AG08396 (cell line): ENCODE results near the gene CRB1.

Experiments used
- DNase-seq: peaks from one replicate; pipeline ENCODE4 v3.0.0; 2012; ENCODE audit warnings: low spot score, mixed read lengths

CRB1 gene

DNA sequence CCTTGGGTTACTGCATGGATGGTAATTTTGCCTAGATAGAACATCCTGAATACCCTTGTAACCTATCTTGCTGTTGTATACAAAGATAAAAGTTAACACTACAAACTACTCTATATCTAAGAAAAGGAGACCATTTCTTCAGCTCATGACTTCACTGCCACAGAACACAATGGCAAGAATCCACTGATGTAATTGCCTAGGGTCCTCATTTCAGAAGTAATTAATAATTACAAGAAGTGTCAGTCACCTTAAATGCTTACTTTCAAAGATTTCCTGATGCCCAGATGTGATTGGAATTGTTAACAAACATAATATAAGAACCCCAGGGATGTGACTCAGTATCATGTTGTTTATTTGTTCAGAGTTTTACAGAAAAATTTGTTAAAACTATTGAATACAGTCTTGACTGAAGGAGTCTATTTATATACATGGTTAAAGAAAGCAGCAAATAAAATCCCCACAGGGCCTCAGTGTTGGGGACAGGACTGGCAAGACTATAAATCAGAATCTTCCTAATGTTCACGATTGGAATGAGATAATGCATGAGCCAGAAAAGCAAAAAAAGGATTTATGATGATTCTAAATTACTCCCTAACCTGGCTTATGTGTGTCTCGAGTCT lies 83.9 kb downstream of the CRB1 start:
- peak; percentile 11 for DNase-seq

DNA sequence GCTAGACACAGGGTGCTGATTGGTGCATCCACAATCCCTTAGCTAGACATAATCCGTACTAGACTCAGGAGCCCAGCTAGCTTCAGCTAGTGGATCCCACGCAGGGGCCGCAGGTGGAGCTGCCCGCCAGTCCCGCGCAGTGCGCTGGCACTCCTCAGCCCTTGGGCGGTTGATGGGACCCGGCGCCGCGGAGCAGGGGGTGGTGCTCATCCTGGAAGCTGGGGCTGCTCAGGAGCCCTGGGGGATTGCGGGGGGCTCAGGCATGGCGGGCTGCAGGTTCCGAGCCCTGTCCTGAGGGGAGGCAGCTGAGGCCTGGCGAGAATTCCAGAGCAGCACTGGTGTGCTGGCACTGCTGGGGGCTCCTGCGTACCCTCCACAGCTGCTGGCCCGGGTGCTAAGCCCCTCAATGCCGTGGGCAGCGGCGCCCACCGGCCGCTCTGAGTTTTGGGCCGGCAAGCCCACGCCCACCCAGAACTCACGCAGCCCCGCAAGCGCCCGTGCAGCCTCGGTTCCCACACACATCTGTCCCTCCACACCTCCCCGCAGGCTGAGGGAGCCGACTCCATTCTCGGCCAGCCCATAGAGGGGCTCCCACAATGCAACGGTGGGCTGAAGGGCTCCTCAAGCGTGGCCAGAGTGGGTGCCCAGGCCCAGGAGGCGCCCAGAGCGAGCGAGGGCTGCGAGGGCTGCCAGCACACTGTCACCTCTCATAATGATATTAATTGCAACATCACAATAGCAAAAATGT lies 87.4 kb downstream of the CRB1 start:
- no peak for DNase-seq

DNA sequence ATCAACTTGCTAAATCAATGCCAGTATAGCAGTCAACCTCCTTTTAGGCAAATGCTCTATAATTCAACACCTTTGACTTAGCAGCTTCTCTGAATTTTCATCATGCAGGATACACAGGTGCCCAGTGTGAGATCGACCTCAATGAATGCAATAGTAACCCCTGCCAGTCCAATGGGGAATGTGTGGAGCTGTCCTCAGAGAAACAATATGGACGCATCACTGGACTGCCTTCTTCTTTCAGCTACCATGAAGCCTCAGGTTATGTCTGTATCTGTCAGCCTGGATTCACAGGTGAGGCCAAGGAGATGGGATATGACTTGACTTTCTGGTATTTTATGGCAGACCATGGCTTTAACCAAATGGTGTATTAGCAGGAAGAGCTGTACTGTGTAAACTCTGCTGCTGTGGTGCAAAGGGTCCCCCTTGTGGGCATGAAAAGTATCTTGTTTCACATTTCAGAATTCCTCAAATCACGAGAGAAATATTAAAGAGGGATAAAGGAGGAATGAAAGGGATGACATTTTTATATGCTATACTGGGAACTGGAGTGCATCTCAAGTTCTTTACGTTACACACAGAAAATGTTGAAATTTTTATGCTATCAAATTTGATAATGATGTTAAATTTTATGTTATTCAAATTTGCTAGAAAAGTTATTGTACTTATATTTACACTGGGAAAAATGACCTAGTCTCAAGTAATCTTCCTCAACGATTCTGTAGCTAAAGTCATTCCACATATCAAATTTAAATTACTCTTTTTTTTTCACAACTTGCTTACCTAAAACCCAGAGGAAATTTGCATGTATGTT lies 88.9 kb downstream of the CRB1 start:
- peak; percentile 56 for DNase-seq

DNA sequence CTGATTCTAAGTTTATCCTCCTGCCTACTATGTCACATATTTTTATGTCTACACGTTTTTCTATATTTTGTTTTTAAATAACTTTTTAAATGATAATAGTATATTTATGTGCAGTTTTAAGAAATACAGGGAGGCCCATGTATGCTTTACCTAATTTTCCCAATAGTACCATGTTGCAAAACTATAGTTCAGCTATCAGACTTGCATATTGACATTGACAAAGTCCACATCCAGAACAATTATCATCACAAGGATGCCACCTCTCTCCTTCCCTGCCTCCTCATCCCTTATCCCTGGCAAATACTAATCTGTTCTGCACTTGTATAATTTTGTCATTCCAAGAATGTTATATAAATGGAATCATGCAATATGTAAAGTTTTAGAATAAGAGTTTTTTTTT lies 90.9 kb downstream of the CRB1 start:
- DNase-seq, result no peak

DNA sequence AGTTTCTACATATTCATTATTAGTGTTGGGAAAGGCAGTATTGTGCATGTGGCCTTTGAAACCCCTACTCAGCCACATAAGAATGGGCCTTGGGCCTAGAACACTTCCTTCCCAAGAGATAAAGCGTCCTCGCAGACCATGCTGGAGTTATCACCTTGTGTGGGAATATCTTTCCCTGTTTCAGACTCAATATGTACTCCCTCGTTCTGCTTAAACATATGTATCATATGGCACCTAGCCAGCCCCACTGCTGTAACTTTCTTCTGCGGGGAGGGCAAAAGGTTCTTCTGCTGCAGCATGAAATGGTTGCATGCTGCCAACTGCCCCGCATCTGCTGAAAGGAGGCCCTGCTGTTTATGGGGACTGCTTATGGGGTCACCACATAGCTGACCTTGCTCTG lies 92.0 kb downstream of the CRB1 start:
- DNase-seq, result no peak

DNA sequence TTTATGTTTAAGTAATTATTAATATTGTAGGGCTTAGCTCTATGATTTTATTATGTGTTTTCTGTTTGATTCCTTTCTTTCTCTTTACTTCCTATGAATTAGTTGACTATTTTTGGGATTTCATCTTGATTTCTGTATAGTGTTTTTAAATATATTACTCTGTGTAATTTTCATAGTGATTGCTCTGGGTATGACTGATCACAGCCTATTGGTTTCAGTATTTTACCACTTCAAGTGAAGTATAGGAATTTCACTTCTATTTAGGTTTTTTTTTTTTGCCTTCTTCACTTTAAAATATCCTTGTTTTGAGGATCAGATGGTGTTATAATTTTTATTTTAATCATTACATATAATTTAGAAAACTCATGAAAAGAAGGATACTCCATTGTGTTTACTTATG lies 94.8 kb downstream of the CRB1 start:
- DNase-seq, result no peak

DNA sequence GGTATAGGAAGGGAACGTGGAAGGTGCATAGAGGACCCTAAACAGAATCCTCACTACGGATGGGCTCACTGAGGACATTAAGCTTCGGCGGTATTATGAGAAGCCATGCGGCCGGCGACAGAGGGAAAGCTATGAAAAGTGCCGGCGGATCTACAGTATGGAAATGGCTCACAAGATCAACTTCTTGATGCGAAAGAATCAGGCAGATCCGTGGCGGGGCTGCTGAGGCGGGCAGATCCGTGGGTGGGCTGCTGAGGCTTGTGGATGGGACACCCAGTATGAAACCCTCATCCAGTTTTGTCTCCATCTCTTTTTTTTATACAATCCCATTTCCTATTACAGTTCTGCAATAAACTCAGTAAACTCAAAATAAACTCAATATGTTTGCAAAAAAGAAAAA lies 95.8 kb downstream of the CRB1 start:
- no peak for DNase-seq

DNA sequence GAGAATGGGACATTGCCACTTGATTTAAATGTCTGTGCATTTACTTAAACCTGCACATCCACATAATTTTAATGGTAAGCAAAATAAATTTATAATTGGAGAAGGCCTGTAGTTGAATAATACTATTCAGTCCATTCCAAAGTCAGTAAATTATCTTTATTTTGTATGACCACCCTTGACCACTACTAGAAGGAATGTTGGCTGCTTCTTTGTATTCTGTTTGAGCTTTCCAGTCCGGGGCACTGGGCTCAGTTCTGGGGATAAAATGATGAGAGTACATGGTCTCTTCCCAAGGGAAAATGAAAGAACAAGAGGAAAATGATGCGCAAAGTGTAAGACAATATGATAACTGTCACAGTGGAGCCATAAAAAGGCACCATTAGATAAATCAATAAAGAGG lies 98.9 kb downstream of the CRB1 start:
- no peak for DNase-seq

DNA sequence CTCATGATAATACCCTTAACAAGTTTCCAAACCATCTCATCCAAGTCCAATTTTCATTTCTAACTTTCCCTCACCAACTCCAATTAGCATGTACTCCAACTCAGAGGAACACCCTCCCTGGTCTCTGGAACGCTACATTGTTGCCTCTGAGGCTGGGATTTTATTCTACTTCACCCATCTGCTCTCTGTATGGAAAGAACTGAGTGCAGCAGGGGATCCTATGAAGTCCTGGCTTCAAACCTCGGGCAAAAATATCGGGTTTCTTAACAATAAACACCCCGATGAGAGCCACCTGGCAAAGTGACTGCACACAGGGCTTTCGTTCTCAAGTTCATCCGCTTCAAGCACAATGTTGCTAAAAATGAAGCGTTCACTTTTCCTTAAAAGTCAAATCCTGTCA lies 99.6 kb downstream of the CRB1 start:
- DNase-seq, result no peak

DNA sequence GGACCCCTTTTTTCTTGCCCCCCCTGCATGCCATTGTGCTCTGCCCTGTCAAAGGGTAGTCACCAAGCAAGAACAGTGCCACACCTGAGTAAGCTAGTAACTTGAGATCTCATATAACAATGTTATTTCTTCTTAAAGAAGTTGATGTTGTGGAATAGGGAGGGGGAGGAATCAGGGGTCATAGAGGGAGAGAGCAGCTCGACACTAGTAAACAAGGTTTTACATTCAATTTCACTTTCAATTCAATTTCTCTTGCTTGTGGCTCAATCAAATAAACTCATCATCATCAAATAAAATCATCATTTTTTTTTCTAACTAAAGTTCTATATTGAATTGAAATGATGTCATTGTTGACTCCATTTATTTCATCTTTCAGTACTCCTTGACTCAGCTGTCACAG lies 106.4 kb downstream of the CRB1 start:
- no peak for DNase-seq

DNA sequence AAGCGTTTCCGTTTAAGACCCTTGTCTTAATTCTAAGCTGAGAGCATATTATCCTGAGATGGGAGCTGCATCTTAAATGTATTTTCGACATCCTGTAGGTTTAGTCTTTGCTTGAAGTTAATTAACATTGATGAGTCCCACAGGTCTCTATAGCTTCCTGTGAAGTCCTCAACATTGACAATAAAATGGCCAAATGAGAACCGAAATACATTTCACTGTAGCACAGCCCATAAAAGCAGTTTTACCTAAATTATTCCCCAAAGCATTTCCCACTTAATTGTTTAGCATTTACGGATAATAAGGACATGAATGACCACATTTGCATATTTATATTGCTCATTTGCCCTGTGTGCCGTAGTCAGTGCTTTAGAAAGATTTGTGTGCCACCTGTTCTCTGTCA lies 116.4 kb downstream of the CRB1 start:
- no peak for DNase-seq

DNA sequence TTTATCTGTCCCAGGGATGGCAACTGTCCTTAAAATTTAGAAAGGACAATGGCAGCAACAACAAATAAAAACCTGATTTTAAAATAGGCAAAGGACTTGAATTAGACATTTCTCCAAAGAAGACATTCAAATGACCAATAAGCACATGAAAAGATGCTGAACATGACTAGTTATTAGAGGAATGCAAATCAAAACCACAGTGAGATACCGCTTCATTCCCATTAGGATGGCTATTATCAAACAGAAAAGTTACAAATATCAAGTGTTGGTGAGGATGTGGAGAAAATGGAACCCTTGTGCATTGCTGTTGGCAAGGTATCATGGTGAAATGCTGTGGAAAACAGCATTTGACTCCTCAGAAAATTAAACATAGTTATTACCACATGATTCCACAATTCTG lies 120.7 kb downstream of the CRB1 start:
- DNase-seq, result no peak

DNA sequence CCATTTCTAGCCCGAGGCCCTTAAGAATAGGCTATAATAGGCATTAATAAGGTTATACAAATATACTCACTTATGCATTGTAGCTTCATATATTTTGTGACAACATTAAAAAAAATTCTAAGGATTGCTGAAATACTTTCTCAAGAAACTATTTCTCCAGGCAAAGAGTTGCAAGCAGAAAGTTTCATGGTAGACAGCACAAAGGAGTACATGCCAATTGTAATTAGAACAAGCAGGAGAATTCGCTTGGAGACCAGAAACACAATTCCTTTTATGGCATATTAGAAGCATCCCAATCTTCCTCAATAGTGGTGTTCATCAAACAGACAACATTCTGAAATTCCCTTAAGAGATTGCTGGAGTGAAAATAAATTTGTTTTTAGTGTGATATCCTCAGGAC lies 122.8 kb downstream of the CRB1 start:
- no peak for DNase-seq

DNA sequence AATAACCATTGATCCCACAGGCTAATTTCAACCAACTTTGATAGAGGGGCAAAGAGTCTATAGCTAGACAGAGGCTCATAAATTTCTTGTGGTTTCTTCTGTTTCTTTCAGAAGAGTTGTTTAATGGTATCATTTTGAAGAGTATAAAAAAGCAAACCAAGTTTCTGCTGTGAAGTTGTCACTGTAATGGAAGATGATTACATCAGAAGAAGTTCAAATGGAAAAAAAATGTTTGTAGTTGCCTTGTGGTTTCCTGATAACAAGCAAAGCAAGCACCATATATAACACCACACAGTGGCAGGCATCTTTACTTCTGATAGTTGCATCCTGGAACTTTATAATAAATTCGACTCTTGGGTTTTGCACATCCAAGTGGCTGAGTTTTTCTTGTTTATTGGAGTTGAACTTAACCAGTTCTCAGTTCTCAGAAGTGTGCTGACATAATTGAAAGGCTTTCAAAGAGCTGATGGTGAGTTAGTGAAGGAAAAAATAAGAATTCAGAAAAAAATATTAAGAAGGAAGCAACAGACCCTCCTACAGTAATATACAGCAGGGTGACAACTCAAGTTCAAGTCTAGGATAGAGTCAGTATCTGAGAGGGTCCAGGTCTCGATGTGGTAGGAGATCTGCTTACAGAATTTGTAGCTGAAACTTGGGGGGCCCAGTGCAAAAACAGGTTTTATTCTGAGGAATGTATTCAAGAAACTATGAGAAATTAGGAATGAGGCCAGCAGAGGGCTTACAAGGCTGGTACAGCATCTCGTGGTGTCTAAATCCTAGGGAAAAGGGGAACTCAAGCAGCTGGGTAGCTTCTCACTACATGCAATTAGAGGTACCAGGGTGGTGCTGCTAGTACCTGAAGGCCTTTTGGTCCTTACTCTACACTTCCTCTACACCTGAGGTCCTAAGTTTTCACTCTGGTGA lies 123.5 kb downstream of the CRB1 start:
- DNase-seq, result no peak

DNA sequence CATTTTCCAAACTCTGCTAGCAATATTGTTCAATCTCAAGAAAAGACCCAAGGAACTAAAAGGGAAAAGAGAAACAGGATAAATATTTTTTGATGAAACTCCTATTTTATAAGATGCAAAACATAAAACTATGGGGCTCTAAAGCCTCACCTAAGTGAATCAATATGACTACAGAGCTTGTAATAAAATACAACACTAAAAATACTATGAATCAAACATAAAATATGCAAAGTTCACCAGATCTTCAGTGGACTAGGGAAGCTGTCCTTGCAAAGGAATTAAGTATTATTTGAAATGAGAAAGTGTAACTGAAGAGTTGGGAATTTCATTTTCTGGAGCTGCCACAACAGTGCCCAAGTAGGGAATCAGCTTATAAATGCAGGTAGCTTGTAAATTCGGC lies 124.5 kb downstream of the CRB1 start:
- DNase-seq, result no peak

DNA sequence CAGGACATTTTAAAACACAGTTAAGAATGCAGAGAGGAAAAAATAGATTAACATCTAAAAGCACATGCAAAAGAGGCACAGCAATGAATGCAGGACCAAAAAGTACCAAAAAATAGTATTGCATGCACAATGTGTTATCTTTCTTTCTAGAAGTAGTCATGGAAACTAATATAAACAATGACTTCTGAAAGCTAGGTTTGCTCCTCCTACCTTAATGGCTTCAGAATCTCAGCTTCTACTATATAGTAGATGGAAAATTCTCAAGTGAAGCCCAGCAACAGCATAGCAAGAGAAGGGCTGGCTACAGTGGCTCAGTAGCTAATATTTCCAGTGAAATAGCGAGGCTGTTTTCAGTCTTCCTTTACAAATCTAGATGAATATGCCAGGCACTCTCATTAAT lies 125.1 kb downstream of the CRB1 start:
- no peak for DNase-seq

DNA sequence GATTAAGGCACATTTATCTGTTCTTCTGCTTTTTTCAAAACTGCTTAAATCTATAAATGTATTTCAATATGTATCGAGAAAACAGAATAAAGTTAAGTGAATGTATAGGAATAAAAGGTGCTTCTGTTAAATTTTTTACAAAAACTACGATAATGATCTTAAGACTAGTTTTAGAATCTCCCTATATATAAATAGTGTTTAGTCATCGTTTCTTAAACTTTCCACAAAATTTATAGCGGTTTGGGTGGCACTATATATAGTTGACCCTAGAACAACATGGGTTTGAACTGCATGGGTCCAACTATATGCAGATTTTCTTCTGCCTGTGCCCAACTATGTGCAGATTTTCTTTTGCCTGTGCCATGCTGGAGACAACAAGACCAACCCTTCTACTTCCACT lies 125.7 kb downstream of the CRB1 start:
- DNase-seq, result no peak

DNA sequence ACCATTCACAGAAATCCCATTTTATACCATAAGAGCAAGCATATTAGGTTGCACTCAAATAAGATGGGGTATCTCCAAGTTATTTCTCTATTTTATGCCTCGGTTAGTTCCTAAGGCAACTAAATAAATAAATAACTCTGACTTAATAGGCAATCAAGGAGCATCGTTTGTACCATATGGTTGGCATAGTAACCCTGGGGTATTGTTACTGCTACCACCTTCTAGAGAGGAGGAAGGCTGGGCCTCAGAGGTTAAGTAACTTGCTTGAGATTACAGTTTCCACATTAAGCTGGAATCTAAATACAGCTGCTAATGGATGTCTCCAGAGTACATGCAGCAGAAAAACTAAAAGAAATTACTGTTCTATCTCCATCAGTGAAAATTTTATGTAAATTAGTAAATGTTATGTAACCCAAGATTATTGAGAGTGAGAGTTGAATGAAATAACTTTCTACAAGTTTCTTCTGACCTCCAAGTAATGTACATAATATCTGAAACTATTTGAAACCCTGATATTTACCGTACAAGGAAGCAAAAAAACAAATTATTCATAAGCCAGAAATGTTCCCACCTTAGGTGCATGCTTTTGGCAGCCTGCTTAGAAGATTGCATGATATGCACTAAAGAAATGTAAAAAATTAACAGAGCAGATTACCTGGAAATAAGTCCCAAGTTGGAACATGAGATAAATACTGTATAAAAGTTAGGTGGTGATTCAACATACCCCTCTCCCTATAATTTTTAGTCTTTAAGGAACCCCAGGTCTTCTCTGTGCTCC lies 127.0 kb downstream of the CRB1 start:
- DNase-seq, result no peak

DNA sequence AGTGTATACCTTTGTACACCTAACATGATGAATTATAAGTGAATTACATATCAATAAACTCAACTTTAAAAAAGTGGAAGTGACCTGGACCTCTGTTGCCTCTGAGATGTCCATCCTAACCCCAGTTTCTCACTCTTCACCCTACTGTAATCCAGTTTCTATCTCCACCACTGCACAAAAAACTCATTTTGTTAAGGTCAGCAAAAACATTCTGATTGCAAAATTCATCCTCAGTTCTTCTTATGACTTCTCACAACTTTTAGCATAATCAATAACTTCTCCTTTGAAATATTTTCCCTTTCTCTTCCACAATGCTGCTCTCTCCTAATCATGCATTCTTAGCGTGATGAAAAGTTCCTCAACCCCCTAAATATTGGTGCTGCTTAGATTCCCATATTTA lies 129.8 kb downstream of the CRB1 start:
- no peak for DNase-seq

DNA sequence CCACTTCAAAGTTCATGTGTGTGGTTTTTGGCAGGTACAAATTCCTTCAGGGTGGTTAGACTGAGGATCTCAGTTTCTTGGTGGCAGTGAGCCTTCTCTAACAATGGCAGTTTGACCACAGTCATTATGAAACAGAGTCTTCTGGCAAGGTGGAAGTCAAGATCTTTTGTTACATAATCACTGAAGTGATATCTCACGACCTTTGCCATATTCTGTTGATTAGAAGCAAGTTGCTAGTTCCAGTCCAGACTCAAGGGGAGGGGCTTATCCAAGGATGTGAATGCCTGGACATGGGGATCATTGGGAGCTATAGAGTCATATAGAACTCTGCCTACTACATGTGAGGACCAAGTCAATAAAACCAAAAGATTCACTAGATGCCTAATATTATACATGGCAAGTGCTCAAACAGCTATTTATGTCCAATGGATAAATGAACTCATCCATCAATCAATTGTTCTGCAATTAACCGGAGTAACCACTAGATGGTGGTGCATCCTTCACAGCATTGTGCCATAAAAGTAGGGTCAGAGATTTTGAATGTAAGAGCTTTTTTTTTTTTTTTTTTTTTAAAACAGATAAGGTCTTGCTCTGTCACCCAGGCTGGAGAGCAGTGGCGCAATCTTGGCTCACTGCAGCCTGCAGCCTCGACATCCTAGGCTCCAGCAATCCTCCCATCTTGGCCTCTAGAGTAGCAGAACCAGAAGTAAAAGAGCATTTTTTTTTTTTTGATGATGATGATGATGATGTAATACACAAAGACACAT lies 131.9 kb downstream of the CRB1 start:
- peak; percentile 42 for DNase-seq

DNA sequence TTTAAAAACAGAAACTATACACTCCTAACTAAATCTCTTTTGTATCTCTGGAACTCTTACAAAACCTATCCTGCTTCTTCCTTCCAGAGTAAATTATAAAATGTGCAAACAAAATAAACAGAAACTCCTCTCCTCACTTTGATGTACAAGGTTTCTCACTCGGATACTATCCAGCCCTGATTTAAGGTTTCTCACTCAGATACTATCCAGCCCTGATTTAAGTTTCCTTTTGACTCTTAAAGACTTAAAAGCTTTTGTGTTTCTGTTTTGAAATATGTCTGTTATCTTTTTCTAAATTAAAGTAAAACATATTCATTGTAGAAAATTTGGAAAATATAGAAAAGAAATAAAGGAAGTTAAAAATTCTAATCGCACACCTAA lies 132.5 kb downstream of the CRB1 start:
- DNase-seq, result no peak
